HEK293 (cell line): ENCODE results near the gene SPACA9.

Experiments used
- CTCF ChIA-PET: fragments of 350-600 bp; formaldehyde crosslinking; extraction: SDS; loops from one replicate; lab custom pipeline; 2021; ENCODE audit warnings: antibody characterized with exemption; lab: Yijun Ruan, JAX
- POLR2A ChIA-PET: fragments of 300-600 bp; formaldehyde crosslinking; extraction: SDS; loops from one replicate; lab custom pipeline; 2020; ENCODE audit warnings: antibody characterized with exemption, inconsistent platforms; lab: Yijun Ruan, JAX
- H3K27ac ChIP-seq: fragments of 200-500 bp; sonication (Bioruptor generic); 2 replicates; pipeline ENCODE4 v1.5.1; 2014; ENCODE audit warnings: low read depth, low read length, control low read depth, inconsistent platforms; ENCODE audit errors: extremely low read depth
- H3K36me3 ChIP-seq, 2 experiments: fragments of 200-500 bp in 1 of 2; sonication (Bioruptor generic) in 1 of 2; 1 replicate in 1 of 2; 2 replicates in 1 of 2; pipeline ENCODE4 v1.5.1; 2014 to 2017; ENCODE audit warnings: inconsistent platforms in 2 of 2, low read length in 2 of 2; ENCODE audit not compliant: control insufficient read depth in 2 of 2, insufficient read depth in 1 of 2
- H3K4me1 ChIP-seq: fragments of 200-500 bp; sonication (Bioruptor generic); 2 replicates; pipeline ENCODE4 v1.5.1; 2014; ENCODE audit warnings: mild to moderate bottlenecking, low read length, inconsistent platforms; ENCODE audit not compliant: control insufficient read depth, insufficient read depth
- H3K4me3 ChIP-seq: 2 replicates; pipeline ENCODE4 v1.5.1; 2011; ENCODE audit warnings: low read depth, mild to moderate bottlenecking, control low read depth, low read length, moderate library complexity
- H3K9me3 ChIP-seq: fragments of 200-500 bp; sonication (Bioruptor generic); 2 replicates; pipeline ENCODE4 v1.5.1; 2014; ENCODE audit warnings: low read depth, low read length, inconsistent platforms; ENCODE audit not compliant: control insufficient read depth, insufficient read depth
- KLF7 ChIP-seq: fragments of 450-650 bp; formaldehyde crosslinking; IDR thresholded peaks from 2 replicates; pipeline ENCODE4 v1.5.1; 2016; ENCODE audit warnings: missing biosample characterization, missing genetic modification characterization, borderline replicate concordance
- MEIS1 ChIP-seq: sonication (generic); formaldehyde crosslinking; IDR thresholded peaks from 2 replicates; pipeline ENCODE4 v1.8.1; 2022; ENCODE audit warnings: missing genetic modification reagents, mild to moderate bottlenecking, borderline replicate concordance
- SCRT2 ChIP-seq: fragments of 450-650 bp; formaldehyde crosslinking; IDR thresholded peaks from 2 replicates; pipeline ENCODE4 v1.5.1; 2016; ENCODE audit warnings: missing biosample characterization, missing genetic modification characterization
- SETDB1 ChIP-seq: IDR thresholded peaks from one replicate; pipeline ENCODE4 v1.6.1; 2017; ENCODE audit warnings: mild to moderate bottlenecking, low read length, moderate library complexity, mixed read lengths; ENCODE audit not compliant: insufficient read length
- ZBTB1 ChIP-seq: fragments of 450-650 bp; formaldehyde crosslinking; IDR thresholded peaks from 2 replicates; pipeline ENCODE4 v1.5.1; 2016; ENCODE audit warnings: missing biosample characterization, missing genetic modification characterization
- ZBTB11 ChIP-seq: fragments of 450-650 bp; formaldehyde crosslinking; conservative IDR thresholded peaks from 2 replicates; pipeline ENCODE4 v1.5.1; 2016; ENCODE audit warnings: low read depth, missing biosample characterization, missing genetic modification characterization
- ZNF146 ChIP-seq: fragments of 450-650 bp; formaldehyde crosslinking; IDR thresholded peaks from 2 replicates; pipeline ENCODE4 v1.5.1; 2016; ENCODE audit warnings: missing biosample characterization, missing genetic modification characterization
- ZNF169 ChIP-seq: fragments of 450-650 bp; formaldehyde crosslinking; IDR thresholded peaks from 2 replicates; pipeline ENCODE4 v1.5.1; 2016; ENCODE audit warnings: missing biosample characterization, missing genetic modification characterization
- ZNF175 ChIP-seq: fragments of 450-650 bp; formaldehyde crosslinking; IDR thresholded peaks from 2 replicates; pipeline ENCODE4 v1.5.1; 2016; ENCODE audit warnings: missing biosample characterization, missing genetic modification characterization
- ZNF24 ChIP-seq: fragments of 450-650 bp; formaldehyde crosslinking; IDR thresholded peaks from 2 replicates; pipeline ENCODE4 v1.5.1; 2016; ENCODE audit warnings: missing biosample characterization, missing genetic modification characterization
- ZNF274 ChIP-seq, 2 experiments: fragments of 200-500 bp in 1 of 2; fragments of 450-650 bp in 1 of 2; sonication (Bioruptor generic) in 1 of 2; formaldehyde crosslinking in 1 of 2; IDR thresholded peaks; 2 replicates each; pipeline versions ENCODE4 v1.5.1 to v1.6.1; 2014 to 2016; ENCODE audit warnings: borderline replicate concordance in 1 of 2, inconsistent platforms in 1 of 2, low read length in 1 of 2, missing biosample characterization in 1 of 2, missing genetic modification characterization in 1 of 2
- ZNF311 ChIP-seq: fragments of 450-650 bp; formaldehyde crosslinking; IDR thresholded peaks from 2 replicates; pipeline ENCODE4 v1.5.1; 2017; ENCODE audit warnings: missing biosample characterization, missing genetic modification characterization, borderline replicate concordance
- ZNF354C ChIP-seq: fragments of 450-650 bp; formaldehyde crosslinking; IDR thresholded peaks from 2 replicates; pipeline ENCODE4 v1.5.1; 2016; ENCODE audit warnings: missing biosample characterization, missing genetic modification characterization, low read depth, borderline replicate concordance
- ZNF391 ChIP-seq: fragments of 450-650 bp; formaldehyde crosslinking; IDR thresholded peaks from 2 replicates; pipeline ENCODE4 v1.5.1; 2016; ENCODE audit warnings: low read depth, missing biosample characterization, missing genetic modification characterization, borderline replicate concordance
- ZNF433 ChIP-seq: fragments of 450-650 bp; formaldehyde crosslinking; IDR thresholded peaks from 2 replicates; pipeline ENCODE4 v1.5.1; 2016; ENCODE audit warnings: missing biosample characterization, missing genetic modification characterization, low read depth
- ZNF501 ChIP-seq: fragments of 450-650 bp; formaldehyde crosslinking; IDR thresholded peaks from 2 replicates; pipeline ENCODE4 v1.5.1; 2016; ENCODE audit warnings: missing biosample characterization, missing genetic modification characterization
- ZNF529 ChIP-seq: fragments of 450-650 bp; formaldehyde crosslinking; IDR thresholded peaks from 2 replicates; pipeline ENCODE4 v1.5.1; 2017; ENCODE audit warnings: missing genetic modification characterization, missing biosample characterization; ENCODE audit not compliant: insufficient replicate concordance
- ZNF530 ChIP-seq: fragments of 450-650 bp; formaldehyde crosslinking; IDR thresholded peaks from 2 replicates; pipeline ENCODE4 v1.5.1; 2016; ENCODE audit warnings: low read depth, missing biosample characterization, missing genetic modification characterization
- ZNF548 ChIP-seq: fragments of 450-650 bp; formaldehyde crosslinking; IDR thresholded peaks from 2 replicates; pipeline ENCODE4 v1.5.1; 2016; ENCODE audit warnings: missing biosample characterization, missing genetic modification characterization
- ZNF560 ChIP-seq: fragments of 450-650 bp; formaldehyde crosslinking; IDR thresholded peaks from 2 replicates; pipeline ENCODE4 v1.5.1; 2017; ENCODE audit warnings: missing biosample characterization, missing genetic modification characterization, borderline replicate concordance
- ZNF571 ChIP-seq: fragments of 450-650 bp; formaldehyde crosslinking; IDR thresholded peaks from 2 replicates; pipeline ENCODE4 v1.5.0; 2017; ENCODE audit warnings: missing biosample characterization, missing genetic modification characterization
- ZNF585B ChIP-seq: fragments of 450-650 bp; formaldehyde crosslinking; IDR thresholded peaks from 2 replicates; pipeline ENCODE4 v1.5.1; 2016; ENCODE audit warnings: missing biosample characterization, missing genetic modification characterization
- ZNF621 ChIP-seq: fragments of 450-650 bp; formaldehyde crosslinking; IDR thresholded peaks from 2 replicates; pipeline ENCODE4 v1.5.1; 2017; ENCODE audit warnings: missing biosample characterization, missing genetic modification characterization
- ZNF623 ChIP-seq: fragments of 450-650 bp; formaldehyde crosslinking; IDR thresholded peaks from 2 replicates; pipeline ENCODE4 v1.5.1; 2016; ENCODE audit warnings: missing biosample characterization, missing genetic modification characterization
- ZNF660 ChIP-seq: fragments of 450-650 bp; IDR thresholded peaks from 2 replicates; pipeline ENCODE4 v1.5.1; 2018; ENCODE audit warnings: missing biosample characterization, mild to moderate bottlenecking, missing genetic modification characterization
- ZNF677 ChIP-seq: fragments of 450-650 bp; IDR thresholded peaks from 2 replicates; pipeline ENCODE4 v1.5.0; 2018; ENCODE audit warnings: missing biosample characterization, mild to moderate bottlenecking, missing genetic modification characterization, moderate library complexity
- ZNF76 ChIP-seq: fragments of 450-650 bp; formaldehyde crosslinking; IDR thresholded peaks from 2 replicates; pipeline ENCODE4; 2016; ENCODE audit warnings: low read depth, missing biosample characterization, missing genetic modification characterization, borderline replicate concordance
- ZNF791 ChIP-seq: fragments of 450-650 bp; formaldehyde crosslinking; IDR thresholded peaks from 2 replicates; pipeline ENCODE4 v1.5.1; 2016; ENCODE audit warnings: missing biosample characterization, missing genetic modification characterization
- TF ChIP-seq, protein P1 (sequence below): fragments of 450-650 bp; formaldehyde crosslinking; IDR thresholded peaks from 2 replicates; pipeline ENCODE4 v1.5.1; 2016; ENCODE audit warnings: missing biosample characterization, missing genetic modification characterization
- TF ChIP-seq, protein P2 (sequence below): fragments of 450-650 bp; formaldehyde crosslinking; IDR thresholded peaks from 2 replicates; pipeline ENCODE4 v1.5.1; 2016; ENCODE audit warnings: missing biosample characterization, missing genetic modification characterization

SPACA9 gene

DNA sequence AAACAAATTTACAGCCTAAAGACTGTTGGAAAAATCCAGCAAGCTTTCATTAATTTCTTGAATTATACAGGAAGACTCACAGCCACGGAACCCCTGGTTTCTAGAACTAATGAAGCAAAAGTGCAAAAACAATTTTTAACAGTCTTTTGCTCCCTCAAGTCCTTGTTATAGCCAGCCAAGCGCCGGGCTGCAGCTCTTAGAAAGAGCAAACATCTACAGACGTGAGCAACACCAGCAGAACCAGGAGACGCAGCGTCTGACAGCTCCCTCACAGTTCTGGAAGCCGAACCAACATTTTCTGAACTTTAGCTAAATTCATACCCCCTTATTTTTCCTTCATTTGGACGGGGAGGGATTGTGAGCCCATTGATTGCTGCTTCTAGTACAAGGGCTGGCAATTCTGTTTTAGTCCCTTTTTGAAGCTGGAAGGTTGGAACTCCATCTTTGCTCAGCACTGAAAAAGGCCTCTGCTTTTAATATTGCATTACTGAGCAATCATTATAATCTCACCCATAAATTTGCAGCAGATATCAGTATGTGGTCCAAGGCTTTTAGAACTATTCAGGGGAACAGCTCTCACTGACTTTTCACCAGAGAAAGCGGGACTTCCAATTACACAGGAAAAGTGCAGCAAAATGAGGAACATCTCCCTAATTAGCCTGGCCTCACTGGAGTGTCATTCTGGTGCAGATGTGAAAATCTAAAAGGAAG, 46.4 kb upstream of the SPACA9 start:
- Histone ChIP-seq H3K4me3 (no peak overlapping the region), H3K4me1 (no peaks in the 10 kb centered on the region), H3K9me3 (no peaks in the 10 kb centered on the region), H3K27ac (no peak overlapping the region), H3K36me3 (no peaks in the 10 kb centered on the region)
- ChIA-PET CTCF (interaction anchor here (0.6 kb wide), 1 partner anchor 21 kb away, joined by 5 read pairs; no protein-coding TSS in a partner anchor), POLR2A (no interaction called here)
- no peak for TF ChIP-seq SCRT2
- no peak for TF ChIP-seq ZNF146
- TF ChIP-seq ZNF175 (tag by site-specific recombination): no peak
- TF ChIP-seq ZNF501 (tag by site-specific recombination): no peak
- TF ChIP-seq, protein P1, sequence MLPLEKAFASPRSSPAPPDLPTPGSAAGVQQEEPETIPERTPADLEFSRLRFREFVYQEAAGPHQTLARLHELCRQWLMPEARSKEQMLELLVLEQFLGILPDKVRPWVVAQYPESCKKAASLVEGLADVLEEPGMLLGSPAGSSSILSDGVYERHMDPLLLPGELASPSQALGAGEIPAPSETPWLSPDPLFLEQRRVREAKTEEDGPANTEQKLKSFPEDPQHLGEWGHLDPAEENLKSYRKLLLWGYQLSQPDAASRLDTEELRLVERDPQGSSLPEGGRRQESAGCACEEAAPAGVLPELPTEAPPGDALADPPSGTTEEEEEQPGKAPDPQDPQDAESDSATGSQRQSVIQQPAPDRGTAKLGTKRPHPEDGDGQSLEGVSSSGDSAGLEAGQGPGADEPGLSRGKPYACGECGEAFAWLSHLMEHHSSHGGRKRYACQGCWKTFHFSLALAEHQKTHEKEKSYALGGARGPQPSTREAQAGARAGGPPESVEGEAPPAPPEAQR (tag by site-specific recombination): no peak
- no peak for TF ChIP-seq ZNF585B (tag by site-specific recombination)
- no peak for TF ChIP-seq ZNF274 (IDR thresholded peaks at IDR 0.05; ENCODE audit: low read length)
- no peak for TF ChIP-seq ZNF274 (tag by site-specific recombination; IDR thresholded peaks at IDR 0.05; ENCODE audit: borderline replicate concordance)
- no peak for TF ChIP-seq MEIS1 (CRISPR knock-in tag)

DNA sequence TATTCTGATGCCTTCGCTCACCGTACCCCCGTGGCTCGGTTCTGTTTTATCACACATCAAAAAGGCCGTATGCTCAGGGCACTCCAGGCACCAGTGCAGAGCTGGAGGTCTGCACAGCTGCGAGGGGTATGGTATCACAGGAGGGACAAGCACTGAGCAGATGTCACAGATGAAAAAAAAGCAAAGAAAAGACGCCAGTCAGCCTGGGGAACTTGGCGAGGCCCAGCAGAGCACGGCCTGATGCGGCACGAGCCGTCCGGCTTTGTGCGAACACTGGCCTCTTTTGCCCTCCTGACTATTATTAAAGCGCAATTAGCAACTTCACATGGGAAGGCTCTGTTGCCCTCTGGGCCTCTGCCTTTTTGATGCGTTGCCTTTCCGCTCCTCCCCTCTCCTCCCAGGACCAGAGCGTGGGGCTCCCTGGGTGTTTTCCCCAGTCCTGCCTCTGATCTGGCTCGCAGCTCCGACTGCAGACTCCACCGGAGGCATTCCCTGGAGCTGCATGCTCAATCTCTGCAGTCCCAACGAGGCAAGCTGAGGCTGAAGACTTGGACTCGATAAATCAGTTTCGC, 45.1 kb upstream of the SPACA9 start:
- CTCF ChIA-PET: no interaction called here

GRCh38 chr9:132834343-132834742, 44.4 kb upstream of the SPACA9 start:
- H3K27ac ChIP-seq: no peak overlapping the region
- no peaks in the 10 kb centered on the region for H3K9me3 ChIP-seq
- ChIA-PET POLR2A (no interaction called here), CTCF (no interaction called here)
- H3K36me3 ChIP-seq: no peaks in the 10 kb centered on the region
- H3K4me3 ChIP-seq: no peak overlapping the region
- H3K4me1 ChIP-seq: no peaks in the 10 kb centered on the region
- no peak for TF ChIP-seq ZNF530 (tag by site-specific recombination)
- TF ChIP-seq ZNF623 (tag by site-specific recombination): no peak
- TF ChIP-seq ZBTB11 (tag by site-specific recombination): no peak
- TF ChIP-seq ZNF169 (tag by site-specific recombination): no peak
- no peak for TF ChIP-seq ZNF24 (tag by site-specific recombination)
- no peak for TF ChIP-seq ZNF621 (tag by site-specific recombination)
- TF ChIP-seq SETDB1: no peak
- no peak for TF ChIP-seq ZNF571 (tag by site-specific recombination)
- no peak for TF ChIP-seq ZNF175 (tag by site-specific recombination)
- no peak for TF ChIP-seq ZNF391 (tag by site-specific recombination)
- TF ChIP-seq ZNF677 (tag by site-specific recombination): no peak

More for the DNA sequence above, 45.1 kb upstream of the SPACA9 start:
- no peak overlapping the region for H3K4me3 ChIP-seq
- POLR2A ChIA-PET: no interaction called here
- H3K9me3 ChIP-seq: no peaks in the 10 kb centered on the region
- no peak for TF ChIP-seq ZNF548 (tag by site-specific recombination)
- TF ChIP-seq ZNF530 (tag by site-specific recombination): no peak
- TF ChIP-seq ZNF660 (tag by site-specific recombination): no peak
- TF ChIP-seq ZNF791 (tag by site-specific recombination): no peak
- TF ChIP-seq ZBTB1 (tag by site-specific recombination): no peak
- no peak for TF ChIP-seq ZNF311 (tag by site-specific recombination)
- no peak for TF ChIP-seq ZNF433 (tag by site-specific recombination)
- TF ChIP-seq KLF7: no peak
- TF ChIP-seq ZNF560 (tag by site-specific recombination): no peak
- no peak for TF ChIP-seq ZNF76 (tag by site-specific recombination)
- no peak for TF ChIP-seq ZNF354C (tag by site-specific recombination)
- TF ChIP-seq, protein P2, sequence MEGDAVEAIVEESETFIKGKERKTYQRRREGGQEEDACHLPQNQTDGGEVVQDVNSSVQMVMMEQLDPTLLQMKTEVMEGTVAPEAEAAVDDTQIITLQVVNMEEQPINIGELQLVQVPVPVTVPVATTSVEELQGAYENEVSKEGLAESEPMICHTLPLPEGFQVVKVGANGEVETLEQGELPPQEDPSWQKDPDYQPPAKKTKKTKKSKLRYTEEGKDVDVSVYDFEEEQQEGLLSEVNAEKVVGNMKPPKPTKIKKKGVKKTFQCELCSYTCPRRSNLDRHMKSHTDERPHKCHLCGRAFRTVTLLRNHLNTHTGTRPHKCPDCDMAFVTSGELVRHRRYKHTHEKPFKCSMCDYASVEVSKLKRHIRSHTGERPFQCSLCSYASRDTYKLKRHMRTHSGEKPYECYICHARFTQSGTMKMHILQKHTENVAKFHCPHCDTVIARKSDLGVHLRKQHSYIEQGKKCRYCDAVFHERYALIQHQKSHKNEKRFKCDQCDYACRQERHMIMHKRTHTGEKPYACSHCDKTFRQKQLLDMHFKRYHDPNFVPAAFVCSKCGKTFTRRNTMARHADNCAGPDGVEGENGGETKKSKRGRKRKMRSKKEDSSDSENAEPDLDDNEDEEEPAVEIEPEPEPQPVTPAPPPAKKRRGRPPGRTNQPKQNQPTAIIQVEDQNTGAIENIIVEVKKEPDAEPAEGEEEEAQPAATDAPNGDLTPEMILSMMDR (tag by site-specific recombination): no peak
- no peak for TF ChIP-seq ZNF529 (tag by site-specific recombination)
- no peaks in the 10 kb centered on the region for H3K4me1 ChIP-seq
- no peaks in the 10 kb centered on the region for H3K36me3 ChIP-seq
- no peak overlapping the region for H3K27ac ChIP-seq
